ENCODE results near the gene NRG4. TPM values are rescaled to one million over a fixed set of nuclear protein-coding genes. Genes with fewer than 3 reads are reported as not detected.
A peak's percentile ranks its signal among the peaks of the same experiment; 100 is the strongest.

NRG4 gene
- total RNA-seq, result 1.2 TPM
- long read RNA-seq, result 0 reads

GRCh38 chr15:76011627-76012551, at the start of gene NRG4:
NRG4 (minus strand) TSS chr15:76012424; CDS start chr15:76011230, 1,194 bp downstream.
- Histone ChIP-seq H3K9me3 (no peaks in the 10 kb centered on the region), H3K27me3 (no peaks in the 10 kb centered on the region), H3K4me3 (peak within 1 kb of the TSS; percentile 4), H3K27ac (no peak within 1 kb of the TSS), H3K4me1 (no peaks in the 10 kb centered on the region), H3K36me3 (no peaks in the 10 kb centered on the region)
- TF ChIP-seq, protein P1, sequence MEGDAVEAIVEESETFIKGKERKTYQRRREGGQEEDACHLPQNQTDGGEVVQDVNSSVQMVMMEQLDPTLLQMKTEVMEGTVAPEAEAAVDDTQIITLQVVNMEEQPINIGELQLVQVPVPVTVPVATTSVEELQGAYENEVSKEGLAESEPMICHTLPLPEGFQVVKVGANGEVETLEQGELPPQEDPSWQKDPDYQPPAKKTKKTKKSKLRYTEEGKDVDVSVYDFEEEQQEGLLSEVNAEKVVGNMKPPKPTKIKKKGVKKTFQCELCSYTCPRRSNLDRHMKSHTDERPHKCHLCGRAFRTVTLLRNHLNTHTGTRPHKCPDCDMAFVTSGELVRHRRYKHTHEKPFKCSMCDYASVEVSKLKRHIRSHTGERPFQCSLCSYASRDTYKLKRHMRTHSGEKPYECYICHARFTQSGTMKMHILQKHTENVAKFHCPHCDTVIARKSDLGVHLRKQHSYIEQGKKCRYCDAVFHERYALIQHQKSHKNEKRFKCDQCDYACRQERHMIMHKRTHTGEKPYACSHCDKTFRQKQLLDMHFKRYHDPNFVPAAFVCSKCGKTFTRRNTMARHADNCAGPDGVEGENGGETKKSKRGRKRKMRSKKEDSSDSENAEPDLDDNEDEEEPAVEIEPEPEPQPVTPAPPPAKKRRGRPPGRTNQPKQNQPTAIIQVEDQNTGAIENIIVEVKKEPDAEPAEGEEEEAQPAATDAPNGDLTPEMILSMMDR (IDR thresholded peaks at IDR 0.05), result no peak
- ATAC-seq (peak; percentile 36), DNase-seq (no peak)
- intact Hi-C loops (cut with DNase I), result no loop called here

DNA sequence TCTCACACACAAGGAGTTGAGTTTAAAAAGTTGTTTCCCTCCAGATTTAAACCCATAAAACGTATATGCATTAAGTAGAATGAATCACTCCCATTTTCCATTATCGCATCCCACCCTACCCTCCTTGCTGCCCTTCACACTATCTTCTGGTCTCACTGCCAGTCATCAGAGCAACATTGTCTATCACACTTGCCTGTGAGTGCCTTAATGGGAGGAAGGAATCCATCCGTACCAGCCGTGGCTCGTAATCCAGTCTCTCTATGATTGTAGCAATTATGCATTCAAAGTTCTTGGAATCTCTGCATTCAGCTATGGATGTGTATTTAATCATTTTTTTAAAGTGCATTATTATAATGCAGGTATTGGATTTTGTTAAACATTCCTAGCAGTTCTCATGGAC, 49.5 kb upstream of the NRG4 start:
- H3K27me3 ChIP-seq, result peaks cover 14% of the 10 kb centered on the region
- intact Hi-C loops (cut with DNase I), result no loop called here
- H3K36me3 ChIP-seq, result no peaks in the 10 kb centered on the region
- peaks cover 20% of the 10 kb centered on the region for H3K4me1 ChIP-seq
- ATAC-seq (no peak), DNase-seq (no peak)
- H3K9me3 ChIP-seq, result no peaks in the 10 kb centered on the region
- no peak overlapping the region for H3K27ac ChIP-seq
- H3K4me3 ChIP-seq, result no peak overlapping the region
- TF ChIP-seq, protein P1 (IDR thresholded peaks at IDR 0.05), result no peak

- Histone ChIP-seq H3K36me3 (no peaks in the 10 kb centered on the region), H3K27ac (no peak overlapping the region), H3K27me3 (peaks cover 14% of the 10 kb centered on the region), H3K9me3 (no peaks in the 10 kb centered on the region), H3K4me3 (peak overlapping the region; percentile 62), H3K4me1 (peaks cover 15% of the 10 kb centered on the region)
- ATAC-seq (peak; percentile 5), DNase-seq (no peak)
- TF ChIP-seq, protein P1 (IDR thresholded peaks at IDR 0.05), result no peak
- intact Hi-C loops (cut with DNase I), result no loop called here
Measured at GRCh38 chr15:76060118-76060989, 48.1 kb upstream of the NRG4 start.

DNA sequence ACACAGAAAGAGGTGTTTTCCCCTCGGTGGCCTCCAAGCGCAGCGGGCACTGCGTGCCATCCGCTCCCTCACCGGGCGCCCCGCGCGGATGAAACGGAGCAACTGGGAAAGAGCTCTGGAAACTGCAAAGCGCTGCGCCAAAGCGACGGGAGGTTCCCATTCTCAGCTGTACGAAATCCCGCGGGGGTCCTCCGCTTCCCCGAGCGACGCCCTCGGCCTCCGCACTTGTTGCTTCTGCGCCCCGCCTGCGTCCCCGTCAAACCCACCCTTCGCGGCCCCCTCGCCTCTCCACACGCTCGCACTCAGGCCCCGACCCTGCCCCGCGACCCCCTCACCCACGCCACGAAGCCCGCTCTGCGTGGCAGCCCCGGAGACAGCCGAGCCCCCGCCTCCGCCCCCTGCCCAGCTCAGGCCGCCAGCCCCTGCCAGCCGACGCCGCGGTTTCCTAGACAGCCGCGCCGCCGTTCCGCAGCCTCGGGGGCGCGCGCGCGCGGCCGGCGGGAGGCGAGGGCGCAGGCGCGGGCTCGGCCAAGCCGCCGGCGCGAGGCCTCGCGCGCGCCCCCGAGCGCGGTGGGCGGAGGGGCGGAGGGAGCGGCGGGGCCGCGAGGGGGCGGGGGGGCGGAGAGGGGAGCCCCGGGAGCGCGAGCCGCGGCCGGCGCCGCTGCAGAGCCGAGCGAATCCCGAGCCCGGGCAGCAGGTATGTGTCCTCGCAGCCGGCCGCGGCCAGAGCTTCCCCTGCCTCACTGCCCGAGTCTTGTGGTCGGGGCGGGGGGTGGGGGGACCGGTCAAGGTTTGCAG, 47.3 kb upstream of the NRG4 start, which contains the start of gene TMEM266:
TMEM266 (plus strand) TSS at position 666 of the 798 bp plus-strand sequence. CDS start 74,279 bp downstream, outside the sequence.
- Histone ChIP-seq H3K9me3 (no peaks in the 10 kb centered on the region), H3K27ac (no peak within 1 kb of the TSS), H3K4me3 (peak within 1 kb of the TSS; percentile 62), H3K36me3 (no peaks in the 10 kb centered on the region), H3K4me1 (peaks cover 15% of the 10 kb centered on the region), H3K27me3 (peaks cover 14% of the 10 kb centered on the region)
- peak; percentile 72 for DNase-seq
- TF ChIP-seq, protein P1 (IDR thresholded peaks at IDR 0.05), result no peak
- peak; percentile 83 for ATAC-seq
- intact Hi-C loops (cut with DNase I), result loop anchor here (10.0 kb wide), 1 partner anchor 75 kb away; no protein-coding TSS in a partner anchor

Data from upper lobe of right lung (tissue), 1 donor.